DMS53 (cell line): ENCODE measurements around the gene KCNC4.
A peak's percentile ranks its signal among the peaks of the same experiment; 100 is the strongest.

ENCODE experiments used
- DNase-seq: peaks from one replicate; lab custom pipeline; 2025; lab: John Stamatoyannopoulos, UW

The KCNC4 gene

DNA sequence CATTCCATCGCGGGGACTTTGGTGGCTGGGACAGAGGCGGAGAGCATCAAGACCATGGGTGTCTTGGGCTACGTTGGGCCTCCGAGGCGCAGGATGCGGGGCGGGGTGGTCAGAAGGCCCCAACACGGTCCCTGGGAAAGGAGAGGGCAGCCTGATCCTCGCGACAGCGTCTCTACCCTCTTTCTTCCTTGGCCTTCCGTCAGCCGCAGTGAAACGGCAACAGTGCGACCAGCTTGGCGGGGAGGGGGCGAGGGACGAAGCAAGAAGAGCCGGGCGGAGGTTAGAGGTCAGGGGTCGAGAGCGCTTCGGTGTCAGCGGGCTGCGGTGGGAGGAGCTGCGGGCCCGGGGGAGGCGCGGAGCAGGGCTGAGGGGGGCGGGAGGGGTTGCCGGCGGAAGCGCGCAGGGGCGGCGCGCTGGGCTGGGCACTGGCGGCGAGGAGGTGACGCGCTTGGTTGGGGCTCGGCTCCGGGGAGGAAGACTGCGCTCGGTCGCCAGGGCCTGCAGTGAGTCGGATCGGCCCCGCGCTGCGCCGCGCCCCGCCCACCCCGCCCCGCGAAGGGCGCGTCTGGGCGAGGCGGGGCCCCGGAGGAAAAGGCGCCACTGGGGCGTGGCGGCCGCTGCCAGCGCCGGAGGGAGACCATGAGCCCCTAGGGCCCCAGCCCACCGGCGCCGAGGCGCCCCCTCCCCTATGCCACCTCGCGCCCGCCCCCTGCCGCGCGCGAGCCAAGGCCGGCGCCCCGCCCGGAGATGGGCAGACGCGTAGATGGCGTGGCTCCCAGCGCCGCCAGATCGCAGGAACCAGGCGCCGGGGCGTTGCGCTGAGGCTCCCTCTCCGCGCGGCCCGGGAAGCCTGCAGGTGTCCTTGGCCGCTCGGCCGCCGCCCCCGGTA is at the start of gene KCNC4:
Gene KCNC4, plus strand, starts transcription at position 600 of the 889 bp plus-strand sequence. CDS start 1,186 bp downstream, outside the sequence.
- DNase-seq = peak; percentile 94

DNA sequence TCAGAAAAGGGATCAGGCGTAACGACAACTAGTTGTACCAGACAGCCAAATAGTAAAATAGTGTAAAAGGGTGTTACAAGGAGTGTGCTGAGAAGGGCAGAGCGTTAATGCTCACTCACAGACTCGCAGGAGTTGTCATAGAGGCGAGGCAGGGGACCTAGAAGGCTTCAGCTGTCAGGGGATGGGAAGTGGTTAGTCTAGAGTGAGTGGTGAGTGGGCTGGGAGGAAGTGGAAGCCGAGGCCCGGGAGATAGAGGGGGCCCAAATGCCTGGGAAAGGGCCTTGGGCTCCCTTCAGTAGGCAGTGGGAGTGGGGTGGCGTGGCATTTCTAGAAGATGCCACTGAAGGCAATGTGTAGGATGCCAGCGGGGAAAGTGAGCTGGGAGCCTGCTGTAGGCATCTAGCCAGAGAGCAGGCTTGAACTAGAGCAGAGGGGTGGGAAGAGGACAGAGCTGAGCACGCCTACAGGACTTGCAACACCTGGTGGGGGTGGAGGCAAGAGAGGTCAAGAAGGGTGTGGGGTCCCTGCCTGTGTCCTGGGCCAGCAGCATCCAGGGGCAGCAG is 49.5 kb upstream of the KCNC4 start:
- no peak for DNase-seq

DNA sequence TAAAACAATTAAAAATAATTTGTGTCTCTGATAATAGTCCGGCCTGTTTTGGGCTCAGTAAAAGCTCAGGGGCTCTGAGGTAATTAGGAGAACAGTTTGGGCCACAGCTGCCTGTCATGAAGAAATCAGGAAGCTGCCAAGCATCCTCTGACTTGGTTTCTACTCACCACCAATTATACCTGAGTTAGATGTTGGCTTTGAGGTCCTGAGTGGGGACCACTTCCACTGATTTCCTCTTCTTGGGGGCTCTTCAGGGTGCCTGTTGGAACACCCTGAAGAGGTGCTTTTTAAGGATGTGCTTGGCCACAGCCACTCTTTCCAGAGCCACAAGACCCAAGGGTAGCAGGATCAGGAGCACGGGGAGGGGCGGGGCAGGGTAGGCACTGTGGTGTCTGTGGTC is 48.9 kb upstream of the KCNC4 start:
- DNase-seq = no peak

DNA sequence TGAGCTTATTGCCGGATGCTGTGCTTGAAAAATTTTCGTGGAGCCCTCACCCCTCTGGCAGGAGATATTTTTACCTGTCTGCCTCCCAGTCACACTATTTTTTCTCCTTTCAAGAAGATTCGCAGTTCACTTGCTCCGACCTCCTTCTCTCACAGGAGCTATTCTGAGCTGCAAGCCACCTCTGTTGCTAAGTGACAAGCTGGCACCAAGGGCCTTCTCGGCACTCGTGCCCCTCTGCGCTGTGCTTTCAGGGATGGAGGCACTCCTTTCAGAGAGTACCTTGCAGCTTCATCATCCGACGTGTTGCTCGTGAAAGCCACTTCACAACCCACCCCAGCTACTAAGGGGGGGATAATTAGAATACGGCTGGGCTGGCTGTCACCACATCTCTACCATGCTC is 48.3 kb upstream of the KCNC4 start:
- no peak for DNase-seq

DNA sequence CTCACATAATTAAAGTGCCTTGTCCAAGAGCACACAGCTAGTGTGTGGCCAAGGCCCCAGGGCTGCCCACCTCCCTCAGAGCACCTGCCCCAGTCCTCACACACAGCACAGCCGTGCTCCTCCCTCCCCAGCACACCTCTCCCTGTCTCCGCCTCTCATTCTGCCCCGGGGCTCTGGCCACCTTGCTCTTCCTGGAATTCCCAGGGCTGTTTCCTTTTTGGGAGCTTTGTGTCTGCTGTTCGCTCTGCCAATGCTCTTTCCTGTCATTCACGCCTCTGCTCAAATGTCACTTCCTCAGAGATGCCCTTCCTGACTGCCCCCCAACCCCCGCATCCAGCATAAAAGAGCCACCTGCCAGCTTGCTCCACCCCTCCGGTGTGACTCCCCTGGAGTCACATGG is 46.5 kb upstream of the KCNC4 start:
- DNase-seq = peak; percentile 18

DNA sequence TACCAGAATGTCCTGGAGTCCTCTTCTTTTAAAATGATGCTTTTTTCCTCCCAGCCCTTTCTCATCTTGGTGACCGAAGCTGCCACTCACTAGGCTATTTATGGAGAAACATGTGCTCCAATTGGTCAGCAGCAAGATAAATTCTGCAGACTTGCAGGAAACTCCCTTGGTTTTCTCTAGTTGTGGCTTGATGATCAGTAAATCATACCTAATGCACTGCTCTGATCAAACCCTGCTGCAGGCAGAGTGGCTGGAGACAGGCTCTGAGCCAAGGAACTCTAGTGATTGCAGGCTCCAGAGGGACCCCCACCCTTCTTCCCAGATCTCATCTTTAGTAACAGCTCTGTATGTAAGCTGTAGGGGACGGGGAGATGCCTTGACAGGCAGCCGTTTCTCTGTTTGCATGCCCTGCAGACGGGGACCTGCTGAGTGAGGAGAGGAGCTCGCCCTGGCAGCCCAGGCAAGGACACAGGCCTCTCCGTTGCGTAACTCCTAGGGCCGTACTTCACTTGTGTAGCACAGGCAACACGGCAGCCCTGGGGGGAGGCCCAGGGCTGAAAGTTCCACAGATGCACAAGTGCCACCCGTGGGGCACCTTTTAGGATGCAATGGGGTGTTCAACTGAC is 45.3 kb upstream of the KCNC4 start:
- no peak for DNase-seq

DNA sequence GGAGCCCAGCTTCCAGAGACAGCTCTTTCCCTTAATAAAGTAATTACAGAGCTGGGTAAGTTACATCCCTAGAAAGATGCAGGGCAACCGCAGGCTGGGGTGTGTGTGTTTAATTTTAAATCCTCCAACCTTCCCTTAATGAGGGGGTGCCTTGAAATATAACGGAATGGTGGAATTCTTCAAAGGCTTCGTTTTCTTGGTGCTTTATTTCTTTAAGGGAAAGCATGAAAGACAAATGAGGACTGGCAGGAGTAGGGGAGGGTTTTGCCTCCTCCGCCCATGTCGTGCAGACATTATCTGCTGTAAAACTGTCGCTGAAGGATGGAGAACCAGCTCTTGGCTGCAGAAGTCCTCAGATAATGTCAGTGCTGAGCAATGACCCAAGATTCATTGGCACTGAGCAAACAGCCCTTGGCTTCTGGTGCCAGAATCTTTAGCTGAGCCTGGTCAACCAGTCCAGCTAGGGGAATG is 44.3 kb upstream of the KCNC4 start:
- DNase-seq = no peak

DNA sequence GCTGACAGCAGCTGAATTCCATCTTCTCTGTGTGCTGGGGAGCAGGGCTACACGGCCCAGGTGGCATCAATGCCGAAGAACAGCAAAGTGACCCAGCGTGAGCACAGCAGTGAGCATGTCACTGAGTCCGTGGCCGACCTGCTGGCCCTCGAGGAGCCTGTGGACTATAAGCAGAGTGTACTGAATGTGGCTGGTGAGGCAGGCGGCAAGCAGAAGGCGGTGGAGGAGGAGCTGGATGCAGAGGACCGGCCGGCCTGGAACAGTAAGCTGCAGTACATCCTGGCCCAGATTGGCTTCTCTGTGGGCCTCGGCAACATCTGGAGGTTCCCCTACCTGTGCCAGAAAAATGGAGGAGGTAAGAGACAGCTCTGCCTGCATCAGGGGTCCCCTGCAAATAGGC is 43.3 kb upstream of the KCNC4 start:
- DNase-seq = no peak

DNA sequence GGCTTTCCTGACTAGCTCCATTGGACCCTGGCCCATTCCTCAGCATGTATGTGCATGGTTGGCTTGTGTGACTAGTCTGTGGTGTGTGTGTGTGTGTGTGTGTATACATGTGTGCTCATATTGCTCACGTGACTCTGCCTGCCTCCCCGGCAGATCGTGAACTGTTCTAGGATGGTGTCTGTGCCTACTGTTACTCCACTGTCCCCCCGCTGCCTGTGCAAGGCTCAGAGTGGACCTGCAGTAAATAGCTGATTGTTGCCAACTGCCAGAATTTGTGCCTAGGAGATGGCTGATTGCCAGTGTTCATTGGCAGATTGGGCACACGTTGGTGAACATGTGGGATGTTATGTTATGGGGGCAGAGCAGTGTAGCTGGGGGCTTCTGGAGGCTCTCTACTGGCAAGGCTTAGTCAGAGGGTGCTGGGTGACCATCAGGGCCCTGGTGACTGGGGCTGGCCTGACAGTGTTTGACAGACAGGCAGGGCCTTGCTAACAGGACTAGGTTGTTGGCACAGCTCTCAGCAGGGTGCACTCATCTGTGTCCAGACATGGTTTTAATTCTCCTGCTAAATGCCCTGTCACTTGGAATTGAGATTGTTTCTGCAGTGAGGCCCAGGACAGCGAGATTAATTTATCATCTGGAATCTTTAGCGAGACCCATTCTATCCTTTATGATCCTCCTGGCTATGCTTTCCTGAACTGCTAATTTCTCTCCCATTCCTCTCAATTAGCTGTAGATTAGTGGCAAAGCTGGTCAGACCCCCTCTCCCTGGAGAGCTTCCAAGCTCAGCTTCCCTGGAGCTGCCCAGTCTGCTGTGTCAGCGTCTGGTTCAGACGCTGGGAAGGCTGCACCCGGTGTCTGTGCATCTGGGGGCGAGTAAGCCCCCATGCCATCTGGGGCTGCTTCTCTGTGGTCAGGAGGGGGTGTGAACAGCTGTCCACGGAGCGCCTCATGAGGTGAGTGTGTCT is 39.1 kb upstream of the KCNC4 start:
- no peak for DNase-seq

DNA sequence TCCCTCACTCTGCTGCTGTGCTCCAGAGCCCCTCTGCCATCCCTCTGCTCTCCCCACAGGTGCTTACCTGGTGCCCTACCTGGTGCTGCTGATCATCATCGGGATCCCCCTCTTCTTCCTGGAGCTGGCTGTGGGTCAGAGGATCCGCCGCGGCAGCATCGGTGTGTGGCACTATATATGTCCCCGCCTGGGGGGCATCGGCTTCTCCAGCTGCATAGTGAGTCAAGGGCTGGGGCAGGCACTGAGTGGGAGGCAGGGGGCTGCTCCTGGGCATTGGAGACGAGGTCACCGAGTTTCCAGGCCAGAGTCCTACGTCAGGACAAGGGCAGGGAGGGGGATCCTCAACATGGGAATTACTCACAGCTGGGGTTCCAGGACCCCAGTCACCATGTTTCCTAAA is 38.1 kb upstream of the KCNC4 start:
- DNase-seq = no peak

DNA sequence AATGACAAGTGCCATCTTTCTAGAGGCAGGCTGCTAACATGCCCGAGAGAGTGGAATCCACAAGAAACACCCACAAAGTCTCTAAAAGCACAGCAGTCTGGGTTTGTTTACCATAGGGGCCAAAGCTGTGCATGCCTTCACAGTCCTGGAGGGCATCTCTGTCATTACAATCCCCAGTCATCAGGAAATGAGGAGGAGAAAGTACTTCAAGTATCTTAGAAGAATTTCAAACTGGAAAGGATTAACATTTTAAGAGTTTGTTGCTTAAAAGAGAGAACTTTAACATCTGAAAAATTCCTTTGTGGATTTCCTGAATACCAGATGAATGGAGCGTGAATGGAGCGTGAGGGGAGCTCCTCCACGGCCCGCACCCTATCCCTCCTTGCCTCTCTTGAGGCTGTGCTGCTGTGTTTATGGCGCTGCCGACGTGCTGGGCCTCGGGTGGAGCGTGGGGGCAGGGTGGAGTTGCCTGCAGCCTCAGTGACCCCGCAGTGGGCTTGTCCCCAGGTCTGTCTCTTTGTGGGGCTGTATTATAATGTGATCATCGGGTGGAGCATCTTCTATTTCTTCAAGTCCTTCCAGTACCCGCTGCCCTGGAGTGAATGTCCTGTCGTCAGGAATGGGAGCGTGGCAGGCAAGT is 36.5 kb upstream of the KCNC4 start:
- no peak for DNase-seq

DNA sequence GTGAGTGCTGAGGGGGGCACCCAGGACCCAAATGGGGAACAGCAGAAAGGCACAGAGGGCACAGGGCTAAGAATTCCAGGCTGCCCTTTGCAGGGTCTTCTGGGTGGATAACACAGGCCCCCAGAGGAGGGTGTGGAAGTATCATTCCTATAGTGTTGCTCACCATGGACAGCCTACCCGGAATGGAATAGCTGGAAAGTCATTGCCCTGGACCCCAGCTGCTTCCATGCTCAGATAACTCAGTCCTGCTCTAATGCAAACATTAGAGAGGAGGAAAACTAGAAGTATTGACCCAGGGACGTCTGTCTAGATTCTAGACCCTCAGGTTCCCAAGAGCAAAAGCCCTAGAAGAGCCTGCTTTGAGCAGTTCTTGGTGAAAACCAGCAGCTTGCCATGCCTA is 35.2 kb upstream of the KCNC4 start:
- no peak for DNase-seq

DNA sequence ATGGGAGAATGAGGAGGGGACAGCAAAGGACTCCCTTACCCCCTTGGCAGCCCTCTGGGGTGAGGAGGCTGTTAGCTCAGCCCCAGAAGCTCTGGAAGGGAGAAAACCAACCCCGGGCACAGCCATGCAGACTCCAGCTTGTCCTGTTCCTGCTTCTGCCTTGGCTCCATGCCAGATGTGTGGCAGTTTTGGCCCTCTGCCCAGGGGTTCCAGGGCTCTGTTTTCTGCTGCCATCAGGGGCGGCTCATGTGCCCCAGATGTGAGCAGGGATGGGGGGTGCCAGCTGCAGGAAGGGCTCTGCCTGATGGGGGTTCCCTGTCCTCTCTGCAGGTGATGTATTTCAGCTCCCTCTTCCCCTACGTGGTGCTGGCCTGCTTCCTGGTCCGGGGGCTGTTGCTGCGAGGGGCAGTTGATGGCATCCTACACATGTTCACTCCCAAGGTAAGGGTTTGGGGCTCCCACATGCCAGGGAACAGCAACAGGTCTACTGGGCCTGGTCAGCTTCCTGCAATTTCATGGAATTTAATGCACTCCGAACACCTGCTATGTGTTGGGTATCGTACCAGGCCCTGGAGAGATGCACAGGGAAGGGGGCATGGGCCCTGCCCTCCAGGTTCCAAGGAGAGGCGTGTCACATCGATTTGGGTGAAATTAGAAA is 33.7 kb upstream of the KCNC4 start:
- DNase-seq = peak; percentile 57

DNA sequence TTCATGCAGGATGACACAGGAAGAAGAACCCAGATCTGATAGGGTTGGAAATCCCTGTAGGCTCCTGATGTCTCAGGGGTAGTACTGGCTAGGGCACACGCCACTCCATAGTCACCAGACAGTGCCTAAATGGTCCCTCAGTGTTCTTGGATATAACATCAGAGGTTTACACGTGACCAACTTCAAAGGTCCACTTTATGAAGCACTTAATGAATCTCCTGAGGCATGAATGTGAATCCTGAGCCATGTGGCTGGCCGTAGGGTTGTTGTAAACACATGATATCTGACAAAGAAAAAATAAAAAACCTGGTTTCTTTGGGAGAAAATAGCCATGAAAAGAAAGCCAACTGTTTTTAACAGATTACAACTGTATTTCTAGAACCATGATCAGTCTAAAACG is 32.3 kb upstream of the KCNC4 start:
- no peak for DNase-seq

DNA sequence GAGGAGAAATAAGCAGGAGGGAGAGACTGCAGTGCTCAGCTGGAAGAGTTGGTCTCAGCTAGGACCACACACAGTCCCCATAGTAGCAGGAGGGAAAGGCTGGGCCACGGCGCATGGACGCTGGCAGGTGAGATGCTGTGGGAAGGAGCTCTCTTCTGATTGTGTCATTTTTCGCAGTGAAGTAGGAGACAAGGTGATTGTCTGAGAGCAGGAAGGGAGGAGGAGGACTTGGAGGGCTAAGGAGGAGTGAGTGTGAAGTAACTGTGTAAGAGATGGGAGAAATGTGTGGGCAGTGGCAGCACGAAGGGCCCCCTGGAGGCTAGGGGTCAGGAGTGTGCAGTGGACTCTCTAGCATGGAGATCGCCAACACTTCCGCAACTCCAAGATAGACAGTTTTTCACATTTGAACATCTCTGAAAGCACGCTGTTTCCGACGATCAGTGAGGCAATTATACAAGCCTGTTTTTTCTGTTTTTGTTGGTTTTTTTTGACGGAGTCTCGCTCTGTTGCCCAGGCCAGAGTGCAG is 26.4 kb upstream of the KCNC4 start:
- no peak for DNase-seq

DNA sequence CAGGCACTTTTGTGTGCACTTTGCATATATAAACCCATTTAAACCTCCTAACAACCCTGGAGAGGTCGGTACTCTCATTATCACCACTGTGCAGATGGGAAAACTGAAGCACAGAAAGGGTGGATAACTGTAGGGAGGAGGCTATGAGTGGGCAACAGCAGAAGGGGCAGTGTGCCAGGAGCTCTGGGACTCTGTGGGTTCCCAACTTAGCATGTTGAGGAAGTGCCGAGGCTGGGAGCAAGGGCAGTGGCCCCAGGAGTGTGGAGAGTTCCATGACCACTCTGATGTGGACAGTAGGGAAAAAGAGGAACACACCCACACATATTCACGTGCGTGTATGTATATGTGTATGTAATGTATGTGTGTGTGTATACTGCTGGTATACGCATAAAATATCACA is 25.7 kb upstream of the KCNC4 start:
- no peak for DNase-seq

DNA sequence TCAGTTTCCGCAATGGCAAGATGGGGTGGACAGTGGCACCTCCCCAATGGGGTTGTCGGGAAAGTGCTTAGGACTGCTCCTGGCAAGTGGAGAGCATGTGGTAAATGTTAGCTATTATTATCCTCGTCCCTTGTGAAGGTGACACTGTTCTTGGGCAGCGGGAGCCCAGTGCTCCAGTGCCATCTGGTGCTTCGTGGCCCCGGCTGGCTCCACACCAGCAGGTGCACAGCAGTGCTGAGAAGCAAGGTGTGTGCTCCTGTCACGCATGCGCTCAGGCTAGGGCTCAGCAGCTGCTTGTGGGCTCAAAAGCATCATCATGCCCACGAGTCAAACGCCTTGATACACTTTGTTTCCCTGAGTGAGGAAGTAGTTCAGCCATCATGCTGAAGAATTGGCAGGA is 24.9 kb upstream of the KCNC4 start:
- DNase-seq = peak; percentile 97

DNA sequence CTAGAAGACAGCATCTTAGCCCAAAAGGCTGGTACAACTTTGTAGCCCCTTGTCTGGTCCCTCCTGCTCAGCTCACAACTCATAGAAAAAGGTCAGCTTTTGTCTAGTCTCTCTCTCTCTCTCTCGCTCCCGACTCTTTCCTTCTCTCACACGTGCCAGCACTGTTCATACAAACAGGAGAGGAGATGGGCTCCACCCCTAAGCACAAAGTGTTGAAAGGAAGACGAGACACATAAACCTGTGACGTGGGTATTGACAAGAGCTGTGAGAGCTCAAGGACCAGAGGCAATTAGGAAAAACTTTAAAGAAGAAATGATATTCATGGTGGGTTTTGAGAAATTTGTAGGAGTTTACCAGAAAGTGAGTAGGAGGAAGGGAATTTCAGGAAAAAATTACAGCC is 23.6 kb upstream of the KCNC4 start:
- no peak for DNase-seq

DNA sequence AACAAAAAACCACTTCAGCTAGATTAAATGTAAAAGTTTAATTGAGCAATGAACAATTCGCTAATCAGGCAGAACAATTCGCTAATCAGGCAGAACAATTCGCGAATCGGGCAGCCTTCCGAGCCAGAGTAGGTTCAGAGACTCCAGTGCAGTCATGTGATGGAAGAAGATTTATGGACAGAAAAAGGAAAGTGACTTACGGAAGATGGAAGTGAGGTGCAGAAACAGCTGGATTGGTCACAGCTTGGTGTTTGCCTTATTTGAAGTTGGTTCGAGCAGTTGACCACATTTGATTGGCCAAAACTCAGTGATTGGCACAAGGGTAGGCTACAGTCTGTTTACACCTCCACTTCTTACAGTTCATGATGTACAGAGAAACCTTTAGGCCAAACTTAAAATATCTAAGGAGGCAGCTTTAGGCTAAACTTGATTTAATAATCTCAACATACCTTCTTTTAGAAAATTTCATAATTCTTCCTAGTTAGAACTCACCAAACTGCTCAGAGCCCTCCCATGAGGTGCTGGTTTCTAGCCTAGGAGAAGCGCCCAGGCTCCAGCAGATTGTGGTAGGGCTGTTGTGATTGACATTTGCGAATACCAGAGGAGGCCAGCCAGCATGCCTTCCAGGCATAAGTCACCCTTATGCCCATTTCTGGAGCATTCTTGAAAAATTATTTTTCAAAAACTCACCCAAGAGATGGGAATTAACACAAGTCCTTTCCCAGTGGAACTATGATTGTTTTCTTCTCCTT is 22.8 kb upstream of the KCNC4 start:
- no peak for DNase-seq

DNA sequence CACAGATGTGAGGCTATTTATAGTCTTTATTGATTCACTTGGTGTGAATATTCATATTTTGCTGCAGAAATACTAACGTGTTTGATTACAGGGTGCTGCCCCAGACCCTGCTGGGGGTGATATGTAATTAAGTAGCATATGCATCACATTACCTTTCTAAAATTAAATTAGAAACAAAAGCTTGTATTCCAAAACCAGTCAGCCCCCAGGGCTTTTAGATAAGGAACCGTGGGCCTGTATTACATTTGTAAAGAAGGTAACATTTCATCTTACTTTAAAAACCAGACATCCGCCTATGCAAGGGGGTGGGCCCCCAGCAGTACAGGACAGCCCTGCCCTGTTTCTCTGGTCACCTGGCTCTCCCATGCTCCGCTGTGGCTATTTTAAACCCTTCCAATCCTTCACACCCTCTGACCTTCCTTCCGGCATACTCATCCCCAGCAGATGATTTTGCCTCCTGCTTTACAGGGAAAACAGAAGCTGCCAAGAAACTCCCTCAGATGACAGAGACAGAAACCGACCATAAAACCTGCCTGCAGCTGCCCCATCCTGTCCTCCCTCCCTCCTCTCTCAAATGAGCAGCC is 22.0 kb upstream of the KCNC4 start:
- DNase-seq = no peak
